ENCODE data around the gene RASSF5.

DNA sequence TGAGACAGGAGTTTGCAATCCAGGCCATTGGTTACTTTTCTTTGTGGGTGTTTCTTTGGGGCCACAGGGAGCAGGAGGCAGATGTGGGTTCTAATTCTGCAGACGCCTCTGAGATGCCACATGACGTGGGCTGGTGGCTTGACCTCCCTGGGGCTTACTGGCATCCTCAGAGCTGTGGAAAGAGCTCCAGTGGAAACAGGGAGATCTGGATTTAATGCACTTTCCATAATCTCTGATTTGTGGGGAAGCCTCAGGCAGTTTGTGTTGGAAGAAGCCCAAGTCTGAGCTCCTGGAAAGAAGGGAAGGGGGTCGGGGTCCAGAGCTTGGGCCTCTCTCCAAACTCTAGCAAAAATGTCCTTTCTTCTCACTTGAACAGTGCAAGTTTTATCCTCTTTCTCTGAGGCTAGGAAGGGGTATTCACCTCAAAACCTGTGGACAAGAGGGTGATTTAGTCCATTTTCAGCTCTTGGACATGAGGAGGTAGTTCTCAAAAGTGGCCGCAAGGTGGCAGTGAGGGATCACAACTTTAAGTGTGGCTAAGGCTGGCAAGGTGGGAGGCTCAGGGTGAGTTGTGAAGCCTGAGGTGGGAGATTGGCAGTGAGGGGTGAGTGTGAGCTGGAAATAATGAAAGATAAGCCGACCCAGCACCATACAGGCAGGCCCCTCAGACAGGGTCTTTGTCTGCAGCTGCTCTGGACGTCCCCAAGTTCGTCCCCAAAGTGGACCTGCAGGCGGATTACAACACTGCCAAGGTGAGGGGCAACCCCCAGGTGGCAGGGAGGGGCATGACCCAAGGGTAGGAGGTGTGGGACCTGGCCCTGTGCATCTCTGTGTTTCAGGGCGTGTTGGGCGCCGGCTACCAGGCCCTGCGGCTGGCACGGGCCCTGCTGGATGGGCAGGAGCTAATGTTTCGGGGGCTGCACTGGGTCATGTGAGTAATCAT lies 27.9 kb upstream of the RASSF5 start:
- TF ChIP-seq POLR2AphosphoS5 (IDR thresholded peaks at IDR 0.05) (no peak), CTCF (IDR thresholded peaks at IDR 0.05; ENCODE audit: poor library complexity, severe bottlenecking) (peak; percentile 94), EP300 (conservative IDR thresholded peaks at IDR 0.05; ENCODE audit: poor library complexity, severe bottlenecking) (no peak)

Data from neural cell (in vitro differentiated cells).